OCI-LY7 (cell line): Measurements from ENCODE around the gene AJUBA. TPM values are rescaled to one million over a fixed set of nuclear protein-coding genes. Genes with fewer than 3 reads are reported as not detected.
"Not testable (repeated sequence)": the region's sequence is repeated elsewhere in the genome, so short reads cannot be mapped to it uniquely, and the experiment has no call there.

Source experiments
- BruUV-seq: library from RNA; stranded (reverse); fragments of 400-500 nt; replicated peaks from 2 replicates; lab custom pipeline; 2021; lab: Mats Ljungman, UMichigan
- CTCF ChIA-PET: fragments of 300-600 bp; sonication (Branson Sonifier 250); formaldehyde crosslinking; loops from one replicate; lab custom pipeline; 2022; ENCODE audit warnings: antibody characterized with exemption; ENCODE audit not compliant: unreplicated experiment; lab: Charles Lee
- POLR2A ChIA-PET: fragments of 300-600 bp; sonication (Branson Sonifier 250); formaldehyde crosslinking; loops from one replicate; lab custom pipeline; 2022; ENCODE audit warnings: antibody characterized with exemption; lab: Charles Lee
- DNase-seq: peaks from one replicate; pipeline ENCODE4 v3.0.0-alpha.2; 2015; ENCODE audit warnings: low spot score
- H2AFZ ChIP-seq: fragments of 200-600 bp; sonication (generic), shearing (Covaris generic); 2 replicates; pipeline ENCODE4 v1.6.1; 2014; ENCODE audit warnings: mild to moderate bottlenecking, antibody characterized with exemption, low read length, moderate library complexity
- H3K27ac ChIP-seq: fragments of 200-600 bp; sonication (generic); 2 replicates; pipeline ENCODE4 v1.5.1; 2014; ENCODE audit warnings: mixed run types, low read depth, mild to moderate bottlenecking, moderate library complexity, low read length, inconsistent platforms; ENCODE audit not compliant: poor library complexity, severe bottlenecking
- H3K36me3 ChIP-seq: fragments of 200-600 bp; sonication (generic); 2 replicates; pipeline ENCODE4 v1.6.1; 2014; ENCODE audit warnings: mild to moderate bottlenecking, antibody characterized with exemption, low read length, moderate library complexity, mixed read lengths; ENCODE audit not compliant: insufficient read depth
- H3K4me1 ChIP-seq: fragments of 200-600 bp; sonication (generic); 2 replicates; pipeline ENCODE4 v1.5.1; 2014; ENCODE audit warnings: mild to moderate bottlenecking, low read length; ENCODE audit not compliant: insufficient read depth, poor library complexity, severe bottlenecking
- H3K4me2 ChIP-seq: fragments of 200-600 bp; sonication (generic); 2 replicates; pipeline ENCODE4 v1.6.1; 2014; ENCODE audit warnings: mild to moderate bottlenecking, low read length
- H3K4me3 ChIP-seq: fragments of 200-600 bp; sonication (generic); 2 replicates; pipeline ENCODE4 v1.5.1; 2014; ENCODE audit warnings: mild to moderate bottlenecking, low read depth, low read length; ENCODE audit not compliant: poor library complexity, severe bottlenecking
- H3K79me2 ChIP-seq: fragments of 200-600 bp; sonication (generic); 2 replicates; pipeline ENCODE4 v1.6.1; 2016; ENCODE audit warnings: low read depth, mild to moderate bottlenecking, low read length, moderate library complexity, mixed read lengths; ENCODE audit not compliant: insufficient read depth
- H3K9me2 ChIP-seq: fragments of 200-600 bp; sonication (generic); 2 replicates; pipeline ENCODE4 v1.6.1; 2016; ENCODE audit warnings: mild to moderate bottlenecking, low read length, mixed read lengths; ENCODE audit not compliant: insufficient read depth
- H3K9me3 ChIP-seq: fragments of 200-600 bp; sonication (generic); 2 replicates; pipeline ENCODE4 v1.6.1; 2014; ENCODE audit warnings: mild to moderate bottlenecking, mixed run types, low read length, mixed read lengths
- H4K20me1 ChIP-seq: fragments of 200-600 bp; sonication (generic); 2 replicates; pipeline ENCODE4 v1.6.1; 2014; ENCODE audit warnings: mild to moderate bottlenecking, antibody characterized with exemption, low read length, moderate library complexity, mixed read lengths; ENCODE audit not compliant: insufficient read depth
- EZH2phosphoT487 ChIP-seq: fragments of 200-600 bp; sonication (generic); IDR thresholded peaks from 2 replicates; pipeline ENCODE4 v1.6.1; 2018; ENCODE audit warnings: low read depth, borderline replicate concordance, mild to moderate bottlenecking, mixed run types, antibody characterized with exemption, low read length, moderate library complexity, mixed read lengths
- intact Hi-C: fragments of 100-400 bp; cut with micrococcal nuclease; formaldehyde crosslinking; loops from one replicate; pipeline ENCODE4 v1.10.0; 2022; ENCODE audit not compliant: unreplicated experiment
- total RNA-seq, 2 experiments: library from RNA; depleted of rRNA in 1 of 2; stranded (reverse); fragments of >200 nt in 1 of 2; shearing (Covaris generic) in 1 of 2; gene quantifications; 2 replicates each; pipeline ENCODE4 v1.2.3, GENCODE V29; 2014 to 2022
- TF ChIP-seq, protein P1 (sequence below): fragments of 200-600 bp; sonication (generic); conservative IDR thresholded peaks from 2 replicates; pipeline ENCODE4 v1.5.1; 2014; ENCODE audit warnings: mild to moderate bottlenecking, antibody characterized with exemption, low read length, moderate library complexity, mixed read lengths

The AJUBA gene
- total RNA-seq, 2 experiments from 2014 or later, result 0.22 to 0.88 TPM

DNA sequence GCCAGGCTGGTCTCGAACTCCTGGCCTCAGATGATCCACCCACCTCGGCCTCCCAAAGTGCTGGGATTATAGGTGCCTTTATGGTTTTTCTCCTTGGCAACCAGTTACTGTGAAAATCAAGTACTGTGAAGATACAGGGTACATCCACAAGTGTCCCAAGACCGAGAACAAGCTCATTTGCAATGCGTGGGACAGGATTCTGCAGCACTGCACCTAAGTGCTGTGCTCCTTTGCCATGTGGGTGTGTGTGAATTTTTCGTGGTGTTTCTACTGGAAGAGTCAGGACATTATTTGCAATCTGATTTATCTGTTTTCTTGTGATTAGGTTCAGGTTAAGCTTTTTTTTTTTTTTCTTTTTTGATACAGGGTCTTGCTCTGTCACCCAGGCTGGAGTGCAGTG is 34.7 kb upstream of the AJUBA start:
- Histone ChIP-seq H3K36me3 (no peaks in the 10 kb centered on the region), H4K20me1 (no peaks in the 10 kb centered on the region), H3K9me2 (no peaks in the 10 kb centered on the region), H3K27ac (no peak overlapping the region), H3K4me3 (no peak overlapping the region), H3K4me1 (no peaks in the 10 kb centered on the region), H3K4me2 (no peak overlapping the region), H3K79me2 (no peaks in the 10 kb centered on the region), H3K9me3 (no peaks in the 10 kb centered on the region), H2AFZ (no peak overlapping the region)
- ChIA-PET POLR2A (interaction anchor here (0.7 to 2.6 kb wide), 2 partner anchors 11 to 59 kb away, joined by 3 to 8 read pairs; no protein-coding TSS in a partner anchor), CTCF (no interaction called here)
- BruUV-seq, result no TSS peak
- no peak for DNase-seq
- TF ChIP-seq, protein P1, sequence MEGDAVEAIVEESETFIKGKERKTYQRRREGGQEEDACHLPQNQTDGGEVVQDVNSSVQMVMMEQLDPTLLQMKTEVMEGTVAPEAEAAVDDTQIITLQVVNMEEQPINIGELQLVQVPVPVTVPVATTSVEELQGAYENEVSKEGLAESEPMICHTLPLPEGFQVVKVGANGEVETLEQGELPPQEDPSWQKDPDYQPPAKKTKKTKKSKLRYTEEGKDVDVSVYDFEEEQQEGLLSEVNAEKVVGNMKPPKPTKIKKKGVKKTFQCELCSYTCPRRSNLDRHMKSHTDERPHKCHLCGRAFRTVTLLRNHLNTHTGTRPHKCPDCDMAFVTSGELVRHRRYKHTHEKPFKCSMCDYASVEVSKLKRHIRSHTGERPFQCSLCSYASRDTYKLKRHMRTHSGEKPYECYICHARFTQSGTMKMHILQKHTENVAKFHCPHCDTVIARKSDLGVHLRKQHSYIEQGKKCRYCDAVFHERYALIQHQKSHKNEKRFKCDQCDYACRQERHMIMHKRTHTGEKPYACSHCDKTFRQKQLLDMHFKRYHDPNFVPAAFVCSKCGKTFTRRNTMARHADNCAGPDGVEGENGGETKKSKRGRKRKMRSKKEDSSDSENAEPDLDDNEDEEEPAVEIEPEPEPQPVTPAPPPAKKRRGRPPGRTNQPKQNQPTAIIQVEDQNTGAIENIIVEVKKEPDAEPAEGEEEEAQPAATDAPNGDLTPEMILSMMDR, result no peak
- no peak for TF ChIP-seq EZH2phosphoT487
- intact Hi-C loops, result no loop called here

DNA sequence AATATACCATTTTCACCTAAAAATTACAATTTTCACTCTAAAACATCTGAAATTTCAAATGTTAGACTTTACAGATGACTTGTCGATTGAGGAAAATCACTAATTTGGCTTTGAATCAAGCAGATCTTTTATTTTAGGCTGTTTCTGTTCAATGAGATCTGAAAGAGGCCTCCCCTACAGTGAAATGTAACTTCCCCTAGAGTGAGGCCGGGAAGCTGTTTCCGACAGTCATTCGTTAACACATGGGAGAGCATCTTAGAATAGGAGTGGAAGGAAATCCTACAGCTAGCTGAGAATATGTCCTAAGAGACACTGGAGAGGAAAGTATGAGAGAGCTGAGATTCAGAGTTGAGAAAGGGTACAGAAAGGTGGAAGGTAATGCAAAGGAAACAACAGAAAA is 33.3 kb upstream of the AJUBA start:
- BruUV-seq, result no TSS peak
- ChIA-PET CTCF (interaction anchor here (1.6 kb wide), 1 partner anchor 9 kb away, joined by 4 read pairs; no protein-coding TSS in a partner anchor), POLR2A (interaction anchor here (1.7 to 2.6 kb wide), 2 partner anchors 9 kb away, joined by 5 to 8 read pairs; no protein-coding TSS in a partner anchor)
- Histone ChIP-seq H3K9me3 (no peaks in the 10 kb centered on the region), H2AFZ (no peak overlapping the region), H3K4me3 (no peak overlapping the region), H3K27ac (no peak overlapping the region), H3K4me2 (no peak overlapping the region), H4K20me1 (no peaks in the 10 kb centered on the region), H3K4me1 (peaks cover under 1% of the 10 kb centered on the region), H3K36me3 (no peaks in the 10 kb centered on the region), H3K79me2 (no peaks in the 10 kb centered on the region), H3K9me2 (no peaks in the 10 kb centered on the region)
- no peak for DNase-seq
- intact Hi-C loops, result no loop called here
- TF ChIP-seq, protein P1, result no peak
- no peak for TF ChIP-seq EZH2phosphoT487

- H3K4me1 ChIP-seq, result peaks cover 15% of the 10 kb centered on the region
- H3K79me2 ChIP-seq, H3K9me2 ChIP-seq, H4K20me1 ChIP-seq, H3K27ac ChIP-seq, CTCF ChIA-PET, H3K4me2 ChIP-seq, H2AFZ ChIP-seq, DNase-seq, BruUV-seq, H3K4me3 ChIP-seq, H3K36me3 ChIP-seq, H3K9me3 ChIP-seq, intact Hi-C loops: not testable (repeated sequence)
- POLR2A ChIA-PET, result interaction anchor here (0.8 kb wide), 1 partner anchor 448 kb away, joined by 4 read pairs; no protein-coding TSS in a partner anchor
Observed at GRCh38 chr14:23013749-23014054, 31.4 kb upstream of the AJUBA start.
